Esophagus squamous epithelium (tissue), 4 donors: ENCODE results near the gene LMAN1L.

Experiments
- POLR2A ChIP-seq, 4 donors: fragments of 450-650 bp; IDR thresholded peaks; one replicate each; pipeline ENCODE4 v1.6.1; 2017; ENCODE audit warnings: antibody characterized with exemption in 4 of 4, mild to moderate bottlenecking in 4 of 4, moderate library complexity in 3 of 4
- TF ChIP-seq, protein P1 (sequence below), 6 experiments: fragments of 450-650 bp in 4 of 6; fragments of 200-600 bp in 2 of 6; sonication (generic) in 2 of 6; IDR thresholded peaks; one replicate each; pipeline ENCODE4 v1.5.1; 2016 to 2019; ENCODE audit warnings: antibody characterized with exemption in 6 of 6, mild to moderate bottlenecking in 4 of 6, moderate library complexity in 4 of 6

DNA sequence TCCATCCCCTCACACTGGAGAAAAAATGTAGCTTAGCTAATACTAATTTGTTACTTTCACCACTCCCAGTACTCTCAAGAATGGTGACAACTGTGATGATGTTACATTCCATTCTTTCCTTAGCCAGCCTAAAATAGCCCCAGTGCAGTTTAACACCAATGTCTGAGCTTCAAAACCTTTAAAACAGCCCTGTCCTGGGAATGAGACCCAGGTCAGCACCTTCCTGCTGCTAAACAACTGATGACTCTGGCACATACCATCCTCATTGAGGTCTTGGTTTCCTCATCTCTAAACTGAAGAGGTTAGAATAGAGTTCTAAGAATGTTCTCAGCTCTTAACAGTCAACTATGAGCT, 56.7 kb downstream of the LMAN1L start:
- TF ChIP-seq, protein P1, sequence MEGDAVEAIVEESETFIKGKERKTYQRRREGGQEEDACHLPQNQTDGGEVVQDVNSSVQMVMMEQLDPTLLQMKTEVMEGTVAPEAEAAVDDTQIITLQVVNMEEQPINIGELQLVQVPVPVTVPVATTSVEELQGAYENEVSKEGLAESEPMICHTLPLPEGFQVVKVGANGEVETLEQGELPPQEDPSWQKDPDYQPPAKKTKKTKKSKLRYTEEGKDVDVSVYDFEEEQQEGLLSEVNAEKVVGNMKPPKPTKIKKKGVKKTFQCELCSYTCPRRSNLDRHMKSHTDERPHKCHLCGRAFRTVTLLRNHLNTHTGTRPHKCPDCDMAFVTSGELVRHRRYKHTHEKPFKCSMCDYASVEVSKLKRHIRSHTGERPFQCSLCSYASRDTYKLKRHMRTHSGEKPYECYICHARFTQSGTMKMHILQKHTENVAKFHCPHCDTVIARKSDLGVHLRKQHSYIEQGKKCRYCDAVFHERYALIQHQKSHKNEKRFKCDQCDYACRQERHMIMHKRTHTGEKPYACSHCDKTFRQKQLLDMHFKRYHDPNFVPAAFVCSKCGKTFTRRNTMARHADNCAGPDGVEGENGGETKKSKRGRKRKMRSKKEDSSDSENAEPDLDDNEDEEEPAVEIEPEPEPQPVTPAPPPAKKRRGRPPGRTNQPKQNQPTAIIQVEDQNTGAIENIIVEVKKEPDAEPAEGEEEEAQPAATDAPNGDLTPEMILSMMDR (IDR thresholded peaks at IDR 0.05) = no peak
- TF ChIP-seq POLR2A (IDR thresholded peaks at IDR 0.05) = no peak
